GM20000 (cell line): Measurements from ENCODE around the gene MAP4.
A peak's percentile ranks its signal among the peaks of the same experiment; 100 is the strongest.

Experiments used
- DNase-seq: peaks from one replicate; pipeline ENCODE4 v3.0.0; 2012; ENCODE audit warnings: low spot score
- TF ChIP-seq, protein P1 (sequence below): IDR thresholded peaks from 2 replicates; pipeline ENCODE4 v1.5.1; 2012; ENCODE audit warnings: mild to moderate bottlenecking, control low read depth; ENCODE audit errors: extremely low read depth, missing control alignments

The MAP4 gene

GRCh38 chr3:47803480-47804025 is 212.7 kb downstream of the MAP4 start:
- DNase-seq: no peak
- TF ChIP-seq, protein P1, sequence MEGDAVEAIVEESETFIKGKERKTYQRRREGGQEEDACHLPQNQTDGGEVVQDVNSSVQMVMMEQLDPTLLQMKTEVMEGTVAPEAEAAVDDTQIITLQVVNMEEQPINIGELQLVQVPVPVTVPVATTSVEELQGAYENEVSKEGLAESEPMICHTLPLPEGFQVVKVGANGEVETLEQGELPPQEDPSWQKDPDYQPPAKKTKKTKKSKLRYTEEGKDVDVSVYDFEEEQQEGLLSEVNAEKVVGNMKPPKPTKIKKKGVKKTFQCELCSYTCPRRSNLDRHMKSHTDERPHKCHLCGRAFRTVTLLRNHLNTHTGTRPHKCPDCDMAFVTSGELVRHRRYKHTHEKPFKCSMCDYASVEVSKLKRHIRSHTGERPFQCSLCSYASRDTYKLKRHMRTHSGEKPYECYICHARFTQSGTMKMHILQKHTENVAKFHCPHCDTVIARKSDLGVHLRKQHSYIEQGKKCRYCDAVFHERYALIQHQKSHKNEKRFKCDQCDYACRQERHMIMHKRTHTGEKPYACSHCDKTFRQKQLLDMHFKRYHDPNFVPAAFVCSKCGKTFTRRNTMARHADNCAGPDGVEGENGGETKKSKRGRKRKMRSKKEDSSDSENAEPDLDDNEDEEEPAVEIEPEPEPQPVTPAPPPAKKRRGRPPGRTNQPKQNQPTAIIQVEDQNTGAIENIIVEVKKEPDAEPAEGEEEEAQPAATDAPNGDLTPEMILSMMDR: no peak

DNA sequence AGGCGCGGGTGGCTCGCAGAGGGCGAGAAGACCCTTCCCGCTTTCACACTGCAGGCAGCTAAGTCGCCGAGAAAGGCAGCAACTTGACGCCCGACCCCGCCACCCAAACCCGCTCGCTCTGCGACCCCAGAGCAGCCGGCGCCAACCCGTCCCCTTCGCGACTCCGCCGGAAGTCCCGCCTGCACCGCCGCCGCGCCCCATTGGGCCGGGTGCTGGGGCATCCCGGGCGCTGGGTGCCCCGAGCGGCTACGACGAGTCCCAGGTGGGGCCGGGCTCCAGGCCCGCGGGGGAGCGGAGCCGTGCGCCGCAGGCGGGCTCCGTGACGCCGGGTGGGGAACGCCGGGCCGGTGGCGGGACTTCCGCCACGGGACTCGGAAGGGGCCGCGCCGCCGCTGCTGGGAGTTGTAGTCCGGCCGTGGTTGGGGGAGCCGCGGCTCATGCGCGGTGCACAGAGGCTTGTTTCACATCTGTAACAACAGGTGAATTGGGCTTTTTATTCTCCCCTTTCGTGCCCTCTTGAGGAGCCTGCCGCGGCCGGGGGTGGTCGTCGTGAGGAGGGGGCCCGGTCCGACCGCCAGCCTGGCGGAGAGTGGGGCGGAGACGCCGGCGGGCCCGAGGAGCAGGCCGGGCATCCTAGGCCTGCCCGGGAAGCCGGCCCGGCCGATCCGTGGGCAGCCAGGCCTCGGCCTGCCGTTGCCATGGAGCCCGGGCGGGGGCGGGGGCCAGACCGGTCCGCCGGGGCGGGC is 213.3 kb downstream of the MAP4 start, which contains the start of gene DHX30:
TSS of gene DHX30 (plus strand) at position 405 of the 746 bp plus-strand sequence. CDS start 7,546 bp downstream, outside the sequence.
- TF ChIP-seq, protein P1: no peak
- DNase-seq: peak; percentile 97
